GM19455 (cell line): ENCODE results near the gene PIP4K2B.
A peak's percentile ranks its signal among the peaks of the same experiment; 100 is the strongest.
"Not testable (repeated sequence)": the region's sequence is repeated elsewhere in the genome, so short reads cannot be mapped to it uniquely, and the experiment has no call there.

Source experiments
- ATAC-seq: cut with Tn5 transposase; IDR thresholded peaks from one replicate; pipeline ENCODE4 v1.9.1; 2021; ENCODE audit not compliant: unreplicated experiment

PIP4K2B gene

DNA sequence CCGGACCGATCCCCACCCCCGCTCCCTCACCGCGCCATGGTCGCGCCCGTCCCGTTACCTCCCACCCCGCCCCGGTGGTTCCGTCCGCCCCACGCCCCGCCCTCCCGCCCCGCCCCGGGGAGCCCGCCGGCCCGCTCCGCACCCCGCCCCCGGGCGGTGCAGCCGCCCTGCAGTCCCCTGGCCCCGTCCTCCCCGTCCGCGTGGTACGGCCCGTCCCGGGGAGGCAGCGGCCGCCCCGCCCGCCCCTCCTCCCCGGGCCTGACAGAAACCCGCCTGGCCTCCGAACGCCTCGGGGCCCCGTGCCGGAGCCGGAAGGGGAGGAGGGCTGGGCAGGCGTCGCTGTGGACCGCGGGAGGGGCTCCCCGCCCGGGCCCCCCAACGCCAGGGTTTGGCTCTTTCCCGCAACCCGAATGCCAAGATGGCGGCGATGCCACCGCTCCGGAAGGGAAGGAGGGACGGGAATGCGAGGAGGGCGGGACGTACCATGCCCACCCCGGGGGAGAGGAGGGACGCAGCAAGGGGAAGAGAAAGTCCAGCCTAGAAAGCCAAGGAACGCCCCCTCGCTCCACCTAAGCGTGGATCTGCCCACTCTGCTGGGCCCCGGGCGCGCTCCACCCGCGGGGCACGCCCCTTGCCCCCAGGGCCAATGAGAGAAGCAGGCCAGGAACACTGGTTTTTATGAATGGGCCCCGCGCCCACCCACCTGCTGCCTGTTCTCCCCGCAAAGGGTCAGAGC is at the start of gene PIP4K2B:
PIP4K2B (minus strand) TSS at position 56 of the 736 bp plus-strand sequence. CDS start 132 bp downstream, outside the sequence.
- ATAC-seq: peak; percentile 84

DNA sequence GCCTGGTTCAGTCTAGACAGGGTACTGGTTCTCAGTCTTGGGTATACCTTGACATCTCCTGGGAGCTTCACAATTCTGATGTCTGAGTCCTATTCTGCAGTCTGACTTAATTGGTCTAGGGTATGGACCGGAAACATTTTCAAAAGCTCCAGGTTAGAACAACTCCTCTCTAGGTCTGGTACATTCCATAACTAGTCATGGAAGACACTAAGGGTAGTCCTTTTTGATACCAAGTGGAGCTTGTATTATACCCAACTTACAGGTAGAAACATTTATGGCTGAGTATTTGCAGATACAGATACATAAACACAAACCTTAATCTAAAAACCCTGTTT is 49.2 kb upstream of the PIP4K2B start:
- no peak for ATAC-seq

DNA sequence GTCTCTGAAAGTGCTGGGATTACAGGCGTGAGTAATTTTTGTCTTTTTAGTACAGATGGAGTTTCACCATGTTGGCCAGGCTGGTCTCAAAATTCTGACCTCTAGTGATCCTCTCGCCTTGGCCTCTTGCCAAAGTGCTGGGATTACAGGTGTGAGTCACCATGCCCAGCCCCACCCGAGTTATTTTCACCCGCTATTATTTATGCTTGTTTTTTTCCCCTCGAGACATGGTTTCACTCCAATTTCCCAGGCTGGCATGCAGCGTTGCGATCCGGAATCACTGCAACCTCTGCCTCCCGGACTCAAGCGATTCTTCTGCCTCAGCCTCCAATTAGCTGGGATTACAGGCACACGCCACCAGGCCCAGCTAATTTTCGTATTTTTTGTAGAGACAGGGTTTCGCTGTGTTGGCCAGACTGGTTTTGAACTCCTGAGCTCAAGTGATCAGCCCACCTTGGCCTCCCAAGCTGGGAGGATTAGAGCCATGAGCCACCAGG is 45.0 kb upstream of the PIP4K2B start:
- no peak for ATAC-seq

DNA sequence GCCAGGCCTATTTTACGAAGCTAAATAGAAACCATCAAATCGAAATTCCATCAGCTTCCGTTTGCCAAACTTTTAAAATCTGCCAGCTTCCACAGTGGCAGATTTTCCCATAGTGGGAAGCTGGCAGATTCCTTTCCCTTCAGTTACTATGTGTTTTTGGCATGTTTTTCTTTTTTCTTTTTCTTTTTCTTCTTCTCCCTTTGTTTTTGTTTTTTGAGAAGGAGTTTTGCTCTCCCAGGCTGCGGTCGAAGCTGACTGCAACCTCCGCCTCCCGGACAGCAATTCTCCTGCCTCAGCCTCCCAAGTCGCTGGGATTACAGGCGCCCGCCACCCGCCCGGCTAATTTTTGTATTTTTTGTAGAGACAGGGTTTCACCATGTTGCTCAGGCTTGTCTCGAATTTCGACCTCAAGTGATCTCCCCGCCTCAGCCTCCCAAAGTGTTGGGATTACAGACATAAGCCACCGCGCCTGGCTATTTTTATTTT is 26.4 kb upstream of the PIP4K2B start:
- no peak for ATAC-seq

DNA sequence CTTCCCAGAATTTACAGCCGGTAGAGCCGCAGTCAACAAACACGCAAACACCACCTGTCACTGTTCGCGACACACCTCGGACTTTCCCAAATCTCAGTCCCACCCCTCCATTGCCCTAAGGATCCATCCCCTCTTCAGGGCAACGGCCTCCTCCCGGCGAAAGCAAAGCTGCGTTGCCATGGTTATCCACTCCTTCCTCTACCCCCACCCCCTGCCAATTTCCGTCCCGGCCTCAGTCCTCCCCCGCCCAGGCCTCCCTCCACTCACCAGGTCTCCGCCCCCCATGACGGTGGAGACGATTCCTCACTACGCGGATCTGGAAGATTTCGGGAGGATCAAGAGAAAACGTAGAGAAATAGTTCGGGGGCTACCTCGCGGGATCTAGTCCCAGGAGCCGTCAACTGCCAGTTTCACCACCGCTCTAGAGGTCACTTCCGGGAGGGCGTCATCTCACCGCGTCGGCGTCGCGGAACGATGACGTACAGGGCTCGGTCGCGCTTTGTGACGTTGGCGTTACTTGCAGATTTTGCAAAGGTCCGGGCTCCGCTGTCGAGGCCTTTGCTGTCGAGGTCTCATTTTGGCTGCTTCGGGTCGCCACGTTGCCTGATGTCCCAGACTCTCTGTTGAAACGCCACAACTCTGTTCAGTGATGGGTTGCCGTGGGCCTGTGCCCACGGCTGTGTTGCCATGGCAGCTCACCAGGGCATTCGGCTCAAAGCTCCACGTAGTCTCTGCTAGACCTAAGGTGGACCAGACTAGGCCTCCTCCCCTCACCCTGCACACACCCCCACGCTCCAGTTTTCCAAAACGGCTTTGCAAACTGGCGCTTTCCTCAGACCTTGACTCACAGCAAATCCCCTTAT is 25.8 kb upstream of the PIP4K2B start, which contains the start of gene CWC25:
CWC25 (minus strand) TSS at position 423 of the 863 bp plus-strand sequence; CDS start at position 285, 138 bp downstream.
- peak; percentile 67 for ATAC-seq

DNA sequence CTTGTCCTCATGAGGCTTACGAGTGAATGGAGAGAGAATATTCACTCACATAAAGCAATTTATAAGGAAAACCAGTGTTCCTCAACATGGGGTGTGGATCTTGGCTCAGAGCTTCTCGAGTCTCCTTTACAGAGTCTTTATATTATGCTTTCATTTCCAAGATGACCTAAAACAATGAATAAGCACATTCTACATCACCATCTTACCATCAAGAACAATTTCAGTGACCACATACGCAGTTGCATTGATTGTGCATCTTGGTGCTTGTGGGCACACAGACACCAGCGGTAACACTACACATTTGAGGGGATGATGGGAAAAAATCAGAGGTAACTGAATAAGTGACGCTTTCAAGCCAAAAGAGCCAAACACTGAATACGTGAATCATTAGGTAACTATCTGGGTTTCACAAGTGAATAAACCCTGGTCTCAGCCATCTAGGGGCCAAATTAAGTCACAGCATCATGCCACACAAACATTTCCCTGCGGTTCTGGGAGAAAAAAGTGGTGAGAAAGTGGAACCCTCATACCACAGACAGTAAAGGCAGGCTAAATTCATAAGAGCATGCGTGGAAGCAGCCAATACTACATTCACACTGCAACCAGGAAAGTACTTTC is 16.3 kb upstream of the PIP4K2B start:
- no peak for ATAC-seq

DNA sequence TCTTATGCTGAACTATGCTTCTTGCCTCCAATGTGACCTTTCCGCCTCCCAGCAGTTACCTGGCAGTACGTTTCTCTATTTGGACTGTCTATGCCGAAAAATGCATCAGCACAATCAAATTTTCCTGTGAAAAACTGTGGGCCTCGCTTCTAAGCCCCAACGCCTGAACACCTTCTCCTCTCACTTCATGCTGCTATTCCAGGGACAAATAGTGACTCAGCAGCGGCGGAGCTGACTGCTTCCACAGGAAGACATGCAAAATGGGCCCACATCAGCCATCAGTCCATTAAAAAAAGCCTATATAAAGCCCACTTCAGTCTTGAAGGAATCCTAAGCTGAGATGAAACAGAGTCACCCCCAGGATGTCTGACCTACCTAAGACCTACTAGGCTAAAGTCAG is 10.5 kb upstream of the PIP4K2B start:
- ATAC-seq: no peak

DNA sequence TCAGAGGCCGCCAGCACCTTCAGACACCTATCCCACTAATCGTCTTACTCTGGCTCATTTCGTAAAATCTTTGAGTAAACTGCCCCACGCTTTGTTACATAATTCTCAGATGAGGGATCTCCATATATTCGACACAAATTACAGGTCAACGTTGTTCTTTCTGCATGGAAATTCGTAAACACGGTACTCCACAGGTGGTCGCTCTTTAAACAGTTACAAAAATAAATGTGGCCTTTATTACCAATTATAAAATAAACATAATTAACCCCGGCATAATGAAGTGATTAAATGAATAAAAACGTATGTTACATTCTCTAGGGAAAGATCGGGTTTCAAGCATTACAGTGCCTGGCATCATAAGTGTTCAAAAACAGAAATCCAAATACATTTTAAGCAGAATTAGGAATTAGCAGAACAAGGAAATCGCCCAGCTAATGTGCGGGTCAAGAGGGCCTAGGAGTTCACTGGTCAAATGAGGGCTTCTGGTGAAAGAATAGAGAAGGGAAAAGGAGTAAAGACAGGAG is 943 bp upstream of the PIP4K2B start:
- no peak for ATAC-seq

DNA sequence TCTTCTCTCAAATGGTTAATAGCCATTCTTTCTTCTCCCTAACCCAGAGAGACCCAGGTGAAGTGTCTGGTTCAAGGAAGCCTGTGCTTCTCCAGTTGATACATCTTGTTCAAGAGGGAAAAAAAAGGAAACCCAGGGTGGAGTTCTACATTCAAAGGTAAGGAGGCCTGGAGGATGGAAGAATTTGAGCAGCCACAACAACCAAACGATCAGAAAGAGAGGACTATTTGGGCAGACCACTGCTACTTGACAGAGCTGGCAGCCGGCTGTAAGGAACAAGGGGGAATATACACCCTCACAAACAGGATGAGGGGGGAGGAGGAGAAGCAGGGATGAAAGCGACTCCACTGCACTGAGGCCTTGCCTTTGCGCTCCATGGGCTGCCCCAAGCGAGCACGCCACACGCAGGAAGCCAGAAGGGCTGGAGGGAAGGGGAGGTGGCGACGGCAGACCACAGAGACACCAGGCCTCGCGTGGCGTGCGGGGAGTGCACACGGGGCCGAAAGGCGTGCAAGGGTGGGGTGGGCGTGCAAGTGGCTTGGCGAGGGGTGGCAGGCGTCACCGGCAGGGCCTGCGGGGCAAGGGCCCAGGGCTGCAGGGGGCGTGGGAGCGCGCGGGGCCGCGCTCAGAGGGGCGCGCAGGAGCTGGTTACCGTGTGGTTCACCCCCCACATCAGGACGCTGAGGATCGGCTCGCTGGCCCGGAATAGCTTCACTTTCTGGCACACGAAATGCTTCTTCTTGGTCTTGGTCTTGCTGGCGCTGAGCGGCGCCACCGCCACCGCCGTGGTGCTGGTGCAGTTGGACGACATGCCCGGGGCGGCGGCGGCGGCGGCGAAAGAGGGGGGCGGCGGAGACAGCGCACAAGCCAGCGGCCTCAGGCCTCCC is 499 bp downstream of the PIP4K2B start:
- peak; percentile 26 for ATAC-seq

DNA sequence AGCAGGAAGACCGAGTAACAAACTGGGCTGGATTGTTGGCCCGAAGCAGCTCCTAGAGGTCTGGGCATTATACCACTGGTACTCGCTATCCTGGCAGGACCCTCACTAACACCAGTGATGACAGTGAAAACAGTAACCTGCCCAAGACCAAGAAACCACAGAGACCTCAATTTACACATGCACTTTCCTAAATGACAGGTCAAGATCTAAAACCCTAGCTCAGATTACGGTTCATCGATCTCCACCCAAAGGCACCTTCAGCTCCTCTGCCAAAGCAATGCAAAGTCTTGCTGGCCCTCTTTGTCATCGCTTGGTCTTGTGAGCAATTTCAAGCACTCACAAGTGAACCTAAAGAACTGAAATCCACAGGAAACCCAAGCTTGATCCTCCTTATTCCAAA is 1.5 kb downstream of the PIP4K2B start:
- no peak for ATAC-seq

DNA sequence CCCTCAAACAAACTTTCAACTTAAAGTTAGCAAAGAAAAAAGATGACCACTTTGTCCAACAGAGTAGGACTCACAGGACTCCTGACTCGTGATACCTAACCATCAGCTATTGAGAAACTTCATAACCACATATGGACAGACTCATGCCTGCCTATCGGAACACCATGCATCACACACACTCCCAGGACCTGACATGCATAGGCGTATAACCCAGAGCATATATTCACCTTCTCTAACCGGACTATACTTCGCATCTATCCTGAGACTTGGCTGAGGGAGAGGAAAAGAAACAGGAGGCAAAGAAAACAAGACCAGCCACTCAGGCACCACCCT is 2.2 kb downstream of the PIP4K2B start:
- ATAC-seq: no peak

DNA sequence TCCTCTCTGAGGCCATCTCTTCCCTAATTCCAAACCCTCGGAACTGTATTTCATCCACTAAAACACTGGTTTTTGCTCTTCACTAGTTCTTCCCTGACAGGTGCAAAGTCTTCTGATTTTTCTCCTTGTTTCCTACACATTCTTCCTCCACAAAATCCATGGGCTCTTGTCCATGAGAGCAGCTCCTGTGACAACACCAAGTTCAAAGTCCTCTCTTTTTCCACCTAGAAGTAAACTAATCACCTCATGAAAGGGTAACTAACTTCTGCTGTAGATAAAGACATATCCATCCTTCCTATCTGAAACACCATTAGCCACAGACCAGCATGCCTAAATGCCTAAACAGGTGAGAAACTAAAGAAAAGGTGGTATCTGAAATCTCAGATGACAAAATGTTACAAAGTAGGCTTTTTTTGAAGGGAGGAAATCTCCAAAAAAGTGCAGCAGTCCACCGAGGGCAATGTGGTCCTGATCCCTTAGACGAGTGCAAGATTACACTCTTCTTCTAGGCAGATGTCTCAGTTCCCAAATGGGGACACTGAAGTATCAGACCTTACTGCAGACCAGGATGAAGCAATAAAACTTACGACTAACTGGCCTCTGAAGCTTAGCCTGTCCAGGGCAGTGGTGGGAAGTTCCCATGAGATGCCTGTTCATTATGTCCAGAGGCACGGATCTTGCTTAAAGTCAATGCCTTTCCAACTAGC is 2.8 kb downstream of the PIP4K2B start:
- ATAC-seq: no peak

DNA sequence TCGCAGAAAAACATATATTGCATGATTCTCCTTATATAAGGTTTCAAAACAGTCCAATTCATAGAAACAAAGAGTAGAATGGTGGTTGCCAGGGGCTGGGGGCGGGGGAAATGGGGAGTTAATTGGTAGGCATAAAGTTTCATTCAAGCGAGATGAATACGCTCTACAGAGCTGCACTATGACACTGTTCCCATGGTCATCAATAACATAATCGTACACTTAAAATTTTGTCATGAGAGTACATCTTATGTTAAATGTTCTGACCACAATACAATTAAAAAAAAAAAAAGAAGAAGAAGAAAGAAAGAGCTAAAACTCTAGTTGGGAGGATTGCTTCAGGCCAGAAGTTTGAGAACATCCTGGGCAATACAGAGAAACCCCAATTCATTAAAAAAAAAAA is 5.1 kb downstream of the PIP4K2B start:
- ATAC-seq: no peak

DNA sequence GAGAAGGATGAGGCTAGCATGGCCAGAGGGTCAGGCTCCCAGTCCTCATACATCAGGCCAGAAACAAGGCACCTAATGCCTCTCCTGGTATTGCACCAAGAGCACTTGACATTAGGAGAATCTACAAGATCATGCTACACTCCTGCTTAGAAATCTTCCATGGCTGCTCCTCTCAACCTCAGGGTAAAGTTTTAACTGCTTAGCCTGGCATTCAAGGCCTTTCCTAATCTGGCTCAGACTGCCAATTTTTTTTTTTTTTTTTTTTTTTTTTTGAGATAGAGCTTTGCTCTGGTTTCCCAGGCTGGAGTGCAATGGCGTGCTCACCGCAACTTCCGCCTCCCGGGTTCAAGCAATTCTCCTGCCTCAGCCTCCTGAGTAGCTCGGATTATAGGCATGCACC is 8.2 kb downstream of the PIP4K2B start:
- ATAC-seq: no peak

DNA sequence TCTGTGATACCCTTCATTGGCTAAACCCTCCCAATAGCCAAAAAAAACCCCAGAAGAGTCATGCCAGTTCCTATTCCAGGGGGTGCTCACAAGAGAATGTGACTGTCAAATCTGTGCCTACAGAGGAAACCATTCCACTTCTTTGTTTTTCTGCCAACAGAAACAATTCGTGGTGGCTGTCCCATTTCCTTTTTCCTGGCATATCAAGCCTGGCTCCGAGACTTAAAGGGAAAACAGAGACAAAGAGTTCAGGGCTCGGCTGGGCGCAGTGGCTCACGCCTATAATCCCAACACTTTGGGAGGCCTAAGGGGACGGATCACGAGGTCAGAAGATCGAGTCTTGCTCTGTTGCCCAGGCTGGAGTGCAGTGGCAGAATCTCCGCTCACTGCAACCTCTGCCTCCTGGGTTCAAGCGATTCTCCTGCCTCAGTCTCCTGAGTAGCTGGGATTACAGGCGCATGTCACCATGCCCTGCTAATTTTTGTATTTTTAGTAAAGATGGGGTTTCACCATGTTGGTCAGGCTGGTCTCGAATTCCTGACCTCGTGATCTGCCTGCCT is 9.1 kb downstream of the PIP4K2B start:
- not testable (repeated sequence) for ATAC-seq

DNA sequence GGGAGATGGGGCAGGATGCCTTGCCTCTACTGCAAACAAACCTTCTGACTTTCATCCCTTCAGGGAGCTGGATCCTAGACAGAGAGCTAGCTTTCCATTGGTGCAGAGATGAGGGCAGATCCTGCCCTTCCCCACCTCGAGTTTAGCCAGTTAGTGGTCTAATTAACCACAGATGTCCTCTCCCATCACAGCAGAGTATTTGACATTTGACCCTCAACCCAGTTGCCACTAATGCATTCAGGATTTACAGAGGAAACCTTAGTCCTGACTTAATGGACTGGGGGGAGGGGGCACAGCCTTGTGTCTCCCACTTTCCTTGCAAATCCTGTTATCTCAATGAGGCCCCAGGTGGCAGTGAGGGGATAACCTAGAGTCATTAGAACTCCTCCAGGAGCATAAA is 10.2 kb downstream of the PIP4K2B start:
- no peak for ATAC-seq

DNA sequence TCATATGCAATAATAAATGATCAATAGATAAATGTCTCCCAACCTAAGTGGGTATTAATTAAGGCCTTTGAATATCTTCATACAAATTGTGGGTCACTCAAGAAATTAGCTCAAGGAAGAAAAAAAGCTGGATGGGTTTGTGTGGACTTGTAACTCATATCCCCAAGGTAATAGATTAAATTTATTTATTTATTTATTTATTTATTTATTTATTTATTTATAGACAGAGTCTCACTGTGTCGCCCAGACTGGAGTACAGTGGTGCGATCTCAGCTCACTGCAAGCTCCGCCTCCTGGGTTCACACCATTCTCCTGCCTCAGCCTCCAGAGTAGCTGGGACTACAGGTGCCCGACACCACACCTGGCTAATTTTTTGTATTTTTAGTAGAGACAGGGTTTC is 11.4 kb downstream of the PIP4K2B start:
- ATAC-seq: not testable (repeated sequence)

DNA sequence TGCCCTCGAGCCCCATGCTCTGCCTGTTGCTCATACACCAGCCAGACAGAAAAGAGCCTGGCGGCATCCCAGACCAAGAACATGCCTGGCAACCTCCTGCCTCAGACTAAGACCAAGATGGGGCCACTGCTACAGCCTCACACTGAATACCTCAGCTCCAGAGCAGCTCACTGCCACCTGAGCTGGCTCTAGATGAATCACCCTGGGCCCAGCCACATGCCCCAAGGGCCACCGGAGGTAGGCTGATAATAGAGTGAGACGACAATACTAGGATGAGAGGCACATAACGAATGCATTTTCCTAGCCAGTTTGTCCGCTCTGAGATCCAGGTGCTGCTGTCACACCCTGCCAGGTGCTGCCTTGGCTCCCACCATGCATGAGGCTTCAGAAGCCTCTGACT is 13.0 kb downstream of the PIP4K2B start:
- ATAC-seq: no peak

DNA sequence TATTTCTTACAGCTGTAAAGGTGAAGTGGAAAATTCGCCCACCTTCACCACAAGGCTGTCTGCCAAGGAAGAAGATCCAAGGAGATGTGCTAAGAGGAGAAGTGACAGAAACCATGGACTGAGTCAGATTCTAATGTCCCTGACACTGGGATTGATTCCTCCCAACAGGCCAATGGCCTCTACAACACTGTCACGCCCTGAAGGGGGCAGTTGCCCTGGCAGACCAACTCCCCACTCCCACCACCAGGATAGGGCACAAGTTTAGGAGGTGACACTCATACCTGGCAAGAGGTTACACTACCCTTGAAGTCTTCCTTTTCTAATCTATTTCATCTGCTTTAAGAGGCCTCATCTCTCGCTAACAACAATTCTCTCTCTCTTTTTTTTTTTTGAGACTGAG is 16.1 kb downstream of the PIP4K2B start:
- ATAC-seq: no peak
